Activated CD4-positive, alpha-beta T cell treated with anti-CD3 and anti-CD28 coated beads, Interleukin-2, Interleukin-6, amounts not matched to agents 100 ng/mL and 50 ng/mL, durations not matched to agents 16 hours and 8 hours (primary cell): ENCODE data around the gene DNAH9.

ENCODE experiments used
- DNase-seq: peaks from one replicate; pipeline ENCODE4 v3.0.0-alpha.2; 2020

Gene DNAH9

DNA sequence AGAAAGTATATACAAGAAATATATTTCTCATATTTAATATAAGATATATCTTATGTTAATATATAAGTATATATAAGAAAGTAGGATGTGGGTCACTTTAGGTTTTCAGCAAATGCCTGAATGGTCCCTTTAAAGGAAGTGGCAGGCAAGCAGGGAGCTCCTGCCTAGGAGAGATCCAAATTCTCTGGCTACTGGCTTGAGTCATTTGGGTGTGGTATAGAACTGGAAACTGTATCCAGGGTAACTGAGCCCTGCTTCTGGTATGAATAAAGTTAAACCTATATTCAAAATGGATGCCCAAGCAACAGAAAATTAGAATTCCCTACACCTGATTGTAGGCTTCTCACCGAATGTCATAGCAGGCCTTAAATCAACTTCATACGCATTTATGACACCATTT lies 254.6 kb downstream of the DNAH9 start:
- DNase-seq, result no peak

DNA sequence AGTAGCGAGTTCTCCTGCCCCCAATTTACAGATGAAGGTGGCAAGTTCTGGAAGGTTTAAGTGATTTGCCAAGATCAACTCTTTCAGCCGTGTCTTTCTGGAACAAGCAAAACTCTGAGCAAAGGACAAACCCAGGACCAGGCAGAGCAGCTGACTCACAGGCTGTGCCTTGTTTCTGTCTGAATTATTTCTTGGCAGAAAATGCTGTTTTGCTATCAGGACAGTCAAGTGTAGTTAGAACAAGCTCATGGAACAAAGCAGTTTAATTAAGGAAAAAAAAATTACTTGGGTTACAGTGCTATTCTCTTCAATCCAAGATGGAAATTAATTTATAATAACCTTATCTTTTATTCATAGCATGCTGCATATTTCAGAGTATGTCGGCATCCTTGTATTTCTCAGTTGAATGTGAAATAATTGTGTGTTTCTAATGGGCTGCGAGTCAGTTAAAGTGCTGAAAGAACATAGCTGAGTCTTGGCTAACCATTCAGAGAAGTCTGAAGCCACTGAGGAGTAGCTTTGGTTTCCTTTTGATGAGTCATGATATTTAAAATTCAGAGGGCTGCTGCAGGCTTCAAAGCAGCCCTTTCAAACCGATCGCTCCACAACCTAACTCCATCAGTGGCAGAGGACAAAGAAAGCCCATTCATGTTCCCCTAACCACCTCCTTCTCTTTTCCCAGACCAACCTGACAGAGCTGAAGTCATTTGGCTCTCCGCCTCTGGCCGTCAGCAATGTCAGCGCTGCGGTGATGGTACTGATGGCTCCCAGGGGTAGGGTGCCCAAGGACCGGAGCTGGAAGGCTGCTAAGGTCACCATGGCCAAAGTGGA lies 255.3 kb downstream of the DNAH9 start:
- no peak for DNase-seq

DNA sequence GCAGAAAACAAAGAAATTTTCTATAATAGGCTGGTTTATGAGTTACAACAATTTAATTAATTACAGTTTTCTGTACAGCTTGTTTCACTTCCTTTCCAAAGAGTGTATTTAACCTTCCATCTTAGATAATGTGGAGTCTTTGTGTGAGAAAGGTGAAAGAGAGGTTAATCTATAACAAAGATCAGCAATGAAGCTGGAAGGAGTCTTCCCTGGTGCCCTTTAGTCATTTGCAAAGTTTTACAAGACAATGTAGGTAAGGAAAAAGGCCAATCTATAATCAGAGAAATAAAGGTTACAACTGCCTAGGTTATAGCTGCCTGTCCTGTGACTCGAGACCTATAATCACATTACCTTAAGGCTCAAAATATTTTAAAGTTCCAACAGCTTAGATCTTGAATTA lies 257.0 kb downstream of the DNAH9 start:
- DNase-seq, result no peak

DNA sequence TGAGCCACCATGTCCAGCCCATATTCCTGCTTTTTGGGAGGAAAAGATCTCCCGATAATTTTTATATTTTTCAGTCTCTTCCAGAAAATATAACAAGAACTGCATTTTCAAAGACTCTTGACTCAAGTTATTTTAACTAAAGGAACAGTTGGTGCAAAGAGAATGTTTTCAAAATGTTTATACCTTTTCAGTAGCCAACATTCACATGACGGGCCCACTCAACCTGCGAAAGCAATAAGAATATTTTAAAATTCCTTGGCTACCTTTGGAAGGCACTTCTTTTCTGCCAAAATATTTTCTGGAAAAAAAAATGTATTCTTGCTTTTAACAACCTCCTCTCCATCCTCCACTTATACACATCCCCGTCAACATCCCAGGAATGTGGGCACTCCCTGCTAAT lies 258.7 kb downstream of the DNAH9 start:
- no peak for DNase-seq

DNA sequence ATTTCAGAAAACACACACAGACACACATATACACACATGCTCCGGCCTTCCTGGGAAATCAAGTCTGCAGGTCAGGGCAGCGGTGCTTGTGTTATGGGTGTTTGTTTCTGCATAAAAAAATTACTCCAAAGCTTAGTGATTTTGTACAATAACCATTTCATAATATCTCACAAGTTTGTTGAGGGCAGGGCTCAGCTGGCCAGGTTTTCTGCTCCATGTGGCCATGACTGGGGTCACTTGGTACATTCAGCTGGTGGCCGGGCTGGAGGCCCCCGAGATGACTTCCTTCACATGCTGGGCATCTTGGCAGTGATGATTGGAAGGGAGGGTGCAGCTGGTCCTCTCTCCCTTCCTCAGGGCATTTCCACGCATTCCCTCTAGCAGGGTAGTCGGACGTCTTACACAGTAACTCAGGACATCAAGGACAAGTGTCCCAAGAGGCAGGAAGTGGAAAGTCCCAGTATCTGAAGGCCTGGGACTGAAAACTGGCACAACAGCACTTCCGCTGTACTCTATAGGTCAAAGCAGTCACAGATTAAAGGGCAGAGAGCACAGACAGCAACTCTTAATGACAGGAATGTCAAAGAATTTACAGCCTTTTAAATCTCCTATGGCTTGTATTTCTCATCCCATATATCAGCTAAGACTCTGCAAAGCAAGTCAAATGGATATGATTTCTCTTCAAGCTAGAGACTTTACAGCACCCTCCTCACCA lies 271.6 kb downstream of the DNAH9 start:
- no peak for DNase-seq

DNA sequence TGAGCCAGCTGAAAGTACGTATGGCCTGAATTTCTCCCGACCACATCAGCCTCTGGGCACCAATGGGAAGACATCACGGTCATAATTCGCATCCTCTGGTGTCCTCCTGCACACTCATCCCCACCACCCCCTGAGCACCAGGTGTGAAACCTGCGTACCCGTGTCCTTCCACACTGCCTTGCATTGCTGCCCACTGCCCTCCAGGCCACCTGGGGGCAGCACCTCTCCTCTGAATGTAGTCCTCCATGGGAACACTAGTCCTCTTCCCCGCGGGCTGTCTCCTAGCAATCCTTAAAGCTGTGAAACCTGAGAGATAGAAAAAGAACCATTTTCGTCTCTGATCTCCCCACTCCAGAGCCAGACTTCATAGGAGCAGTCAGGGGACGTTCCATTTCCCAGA lies 273.5 kb downstream of the DNAH9 start:
- no peak for DNase-seq

DNA sequence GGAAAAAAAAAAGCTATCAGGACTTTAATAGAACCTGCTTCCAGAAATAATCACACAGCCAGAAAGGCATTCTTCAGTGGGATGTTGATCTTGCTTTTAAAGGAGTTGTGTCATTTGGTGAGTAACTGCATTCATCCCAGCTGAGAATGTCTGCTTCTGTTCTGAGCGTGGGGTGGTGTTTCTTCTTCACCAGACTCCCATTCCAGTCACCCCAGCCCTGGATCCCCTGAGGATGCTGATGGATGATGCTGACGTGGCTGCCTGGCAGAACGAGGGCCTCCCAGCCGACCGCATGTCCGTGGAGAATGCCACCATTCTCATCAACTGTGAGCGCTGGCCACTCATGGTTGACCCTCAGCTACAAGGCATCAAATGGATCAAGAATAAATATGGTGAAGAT lies 276.5 kb downstream of the DNAH9 start:
- DNase-seq, result no peak

DNA sequence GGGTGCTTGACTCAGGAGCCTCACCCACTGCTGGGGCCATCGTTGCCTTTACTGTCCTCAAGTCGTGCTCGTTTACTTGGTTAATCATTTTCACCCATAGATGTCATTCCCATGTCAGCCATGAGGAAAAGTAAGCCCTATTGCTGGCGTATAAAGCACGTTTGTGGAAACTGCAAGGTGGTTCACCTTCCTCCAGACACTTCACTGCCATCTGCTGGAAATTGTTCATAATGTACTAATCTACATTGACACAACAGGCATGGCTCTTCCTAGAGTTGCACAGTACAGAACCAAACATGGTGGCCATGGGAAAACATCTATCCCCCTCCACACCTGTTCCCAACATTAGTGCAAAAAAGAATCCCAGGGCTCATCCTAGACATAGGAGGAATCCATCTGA lies 282.4 kb downstream of the DNAH9 start:
- peak; percentile 7 for DNase-seq

DNA sequence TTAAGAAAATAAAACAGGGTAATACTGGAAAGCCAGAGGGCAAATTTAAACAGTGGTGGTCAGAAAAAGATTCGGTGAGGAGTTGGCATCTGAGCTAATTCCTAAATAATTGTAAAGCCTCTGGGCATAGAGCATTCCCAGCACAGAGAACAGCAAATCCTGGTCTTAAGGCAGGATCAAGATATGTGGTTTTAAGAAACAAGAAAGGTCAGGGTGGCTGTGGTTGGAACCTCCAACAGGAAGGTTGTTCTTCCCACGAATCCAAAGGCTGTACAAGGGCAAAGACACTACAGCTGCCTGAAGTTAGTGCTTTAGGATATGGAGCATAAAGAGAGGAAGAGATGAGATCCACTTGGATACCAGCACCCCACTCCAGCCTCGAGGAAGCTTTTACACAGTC lies 284.4 kb downstream of the DNAH9 start:
- no peak for DNase-seq

DNA sequence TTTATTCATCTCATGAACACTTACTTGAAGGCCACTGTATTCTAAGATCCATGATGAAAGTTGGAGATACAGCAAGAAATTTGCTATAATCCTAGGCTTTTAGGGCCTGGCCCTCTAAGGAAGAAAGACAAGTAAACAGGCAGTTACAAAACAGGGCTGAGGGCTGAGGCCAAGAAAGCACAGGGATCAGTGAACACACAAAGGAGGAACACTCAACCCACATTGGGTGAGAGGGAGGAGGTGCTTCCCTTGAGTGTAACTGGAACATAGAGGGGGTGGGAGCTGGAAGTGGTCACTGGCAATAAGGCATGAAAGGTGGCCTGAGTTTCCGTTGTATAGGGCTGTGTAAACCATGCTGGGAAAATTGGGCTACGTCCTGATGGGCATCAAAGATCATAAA lies 286.8 kb downstream of the DNAH9 start:
- no peak for DNase-seq

DNA sequence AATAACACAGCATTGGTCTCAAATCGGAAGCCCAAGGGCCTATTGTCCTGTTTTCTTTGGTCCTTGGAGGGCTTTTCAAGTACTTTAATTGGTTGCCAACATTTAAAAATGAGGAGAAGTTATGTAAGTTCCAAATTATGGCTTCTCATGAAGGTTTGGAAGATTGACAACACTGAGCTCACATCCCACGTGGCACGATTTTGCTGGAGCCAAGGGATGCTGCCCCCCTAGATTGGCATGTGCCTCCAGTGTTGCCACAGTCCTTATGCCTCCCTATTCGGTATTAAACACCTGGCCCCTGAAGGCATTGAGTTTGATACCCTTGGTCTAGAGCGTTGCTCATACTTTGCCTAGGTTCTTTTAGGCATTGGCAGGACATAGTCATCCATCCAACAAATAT lies 291.0 kb downstream of the DNAH9 start:
- no peak for DNase-seq

DNA sequence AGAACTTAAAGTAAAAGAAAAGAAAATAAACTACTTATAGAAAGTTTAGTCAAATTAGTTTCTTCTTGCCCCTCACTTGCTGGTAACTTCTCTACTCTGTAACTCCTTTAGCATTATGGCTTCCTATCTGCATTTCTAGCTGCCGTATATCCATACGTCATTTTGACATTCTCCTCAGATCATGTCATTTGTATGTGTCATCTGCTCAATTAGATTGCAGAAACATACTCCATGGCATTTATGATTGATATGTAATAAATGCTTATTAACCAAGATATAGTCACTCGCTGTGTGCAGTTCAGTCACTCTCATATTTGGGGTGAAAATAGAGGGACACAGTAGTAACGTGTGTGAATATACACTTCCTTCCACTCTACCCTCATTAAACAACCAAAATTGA lies 295.6 kb downstream of the DNAH9 start:
- no peak for DNase-seq

DNA sequence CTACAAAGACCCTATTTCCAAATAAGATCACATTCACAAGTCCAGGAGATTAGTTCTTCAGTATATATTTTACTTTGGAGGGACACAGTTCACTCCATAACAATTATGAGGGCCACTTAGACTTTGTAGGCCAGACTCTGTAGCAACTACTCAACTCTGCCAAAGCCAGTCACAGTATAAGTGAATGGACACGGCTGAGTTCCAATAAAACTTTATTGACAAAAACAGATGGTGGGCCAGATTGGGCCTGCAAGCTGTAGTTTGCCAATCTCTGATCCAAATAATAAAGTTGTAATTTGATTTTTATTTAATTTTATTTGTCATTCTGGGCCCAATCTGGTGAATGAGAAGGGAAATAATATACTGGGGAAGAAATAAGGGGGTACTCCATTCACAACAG lies 297.9 kb downstream of the DNAH9 start:
- no peak for DNase-seq

DNA sequence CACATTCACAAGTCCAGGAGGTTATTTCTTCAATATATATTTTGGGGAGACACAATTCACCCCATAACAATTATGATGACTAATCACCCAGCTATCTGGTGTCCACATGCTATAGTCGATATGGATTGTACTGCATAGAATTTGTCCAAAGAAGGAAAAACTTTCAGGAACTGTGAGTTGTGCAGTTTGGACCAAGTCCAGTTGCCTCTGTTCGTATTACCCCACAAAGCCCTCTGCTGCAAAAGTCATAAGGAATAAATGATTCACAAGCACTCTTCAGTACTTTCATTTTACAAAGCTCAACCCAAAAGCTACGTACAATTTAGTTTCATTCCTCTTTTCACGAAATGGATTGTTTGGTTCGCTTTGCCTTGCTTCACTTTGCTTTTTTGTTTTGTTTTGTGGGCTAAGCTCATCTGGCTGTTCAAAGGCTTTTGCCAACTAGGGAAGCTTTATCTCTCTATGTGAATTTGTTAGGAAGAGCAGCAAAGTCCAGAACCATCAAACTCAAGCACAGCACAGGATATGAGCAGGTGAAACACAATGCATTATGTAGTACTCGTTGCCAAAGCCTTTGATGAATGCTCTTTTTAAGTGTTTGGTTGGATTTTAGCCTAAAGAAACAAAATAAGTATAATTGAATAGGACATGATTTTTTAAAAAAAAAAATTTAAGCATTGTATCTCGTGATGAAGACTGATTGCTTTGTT lies 300.4 kb downstream of the DNAH9 start:
- DNase-seq, result no peak

DNA sequence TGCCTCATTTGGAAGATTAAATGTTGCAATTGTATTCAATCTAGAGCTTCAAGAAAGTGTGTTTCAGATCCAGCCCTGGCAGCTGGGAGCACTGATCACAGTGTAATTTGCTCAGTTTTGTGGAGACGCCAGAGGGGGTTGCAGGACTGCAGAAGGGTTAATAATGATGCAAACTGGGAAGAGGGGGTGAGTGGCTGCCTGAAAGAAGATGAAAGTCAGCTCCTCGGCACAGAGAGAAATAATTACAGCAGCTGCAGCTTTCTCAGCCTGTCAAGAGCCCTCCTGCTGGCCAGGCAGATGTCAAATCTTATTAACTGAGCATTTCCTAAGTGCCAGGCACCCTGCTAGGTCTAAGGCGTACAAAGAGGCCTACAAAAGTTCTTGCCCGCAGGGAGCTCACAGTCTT lies 301.3 kb downstream of the DNAH9 start:
- no peak for DNase-seq

DNA sequence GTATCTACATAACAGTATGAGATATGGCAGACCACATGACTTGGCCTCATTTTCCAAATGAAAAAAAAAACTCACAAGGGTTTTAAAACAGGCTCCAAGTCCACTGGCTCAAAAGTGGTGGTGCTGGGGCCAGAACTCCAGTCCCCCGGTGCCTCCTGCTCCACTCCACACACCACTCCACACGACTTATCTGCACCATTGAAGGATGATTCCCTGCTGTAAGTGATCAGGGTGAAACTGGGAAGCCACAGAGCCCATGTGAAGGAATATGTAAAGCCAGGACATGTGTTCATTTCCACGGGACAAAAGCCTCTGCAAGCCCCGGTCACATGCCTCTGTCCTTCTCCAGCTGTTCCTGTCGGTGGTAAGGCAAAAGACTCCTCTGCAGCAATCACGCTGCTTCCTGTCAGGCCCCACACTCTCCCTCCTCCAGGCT lies 301.8 kb downstream of the DNAH9 start:
- DNase-seq, result no peak

DNA sequence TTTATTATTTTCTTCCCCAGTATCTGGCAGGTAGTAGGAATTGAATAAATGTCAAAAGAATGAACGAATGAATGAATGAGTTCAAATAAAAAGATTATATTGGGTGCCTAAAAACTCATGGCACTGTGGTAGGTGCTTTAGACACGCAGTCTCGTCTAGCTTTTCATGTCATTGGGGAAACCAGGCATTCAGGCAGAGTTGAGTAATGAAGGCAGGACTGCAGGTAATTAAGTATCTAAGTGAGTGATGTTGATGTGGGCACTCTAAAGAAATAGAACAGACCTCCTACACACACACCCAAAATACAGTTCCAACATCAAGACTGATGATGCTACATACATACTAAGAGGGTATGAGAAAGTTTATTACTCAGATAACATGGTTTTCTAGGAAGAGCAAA lies 302.4 kb downstream of the DNAH9 start:
- no peak for DNase-seq

DNA sequence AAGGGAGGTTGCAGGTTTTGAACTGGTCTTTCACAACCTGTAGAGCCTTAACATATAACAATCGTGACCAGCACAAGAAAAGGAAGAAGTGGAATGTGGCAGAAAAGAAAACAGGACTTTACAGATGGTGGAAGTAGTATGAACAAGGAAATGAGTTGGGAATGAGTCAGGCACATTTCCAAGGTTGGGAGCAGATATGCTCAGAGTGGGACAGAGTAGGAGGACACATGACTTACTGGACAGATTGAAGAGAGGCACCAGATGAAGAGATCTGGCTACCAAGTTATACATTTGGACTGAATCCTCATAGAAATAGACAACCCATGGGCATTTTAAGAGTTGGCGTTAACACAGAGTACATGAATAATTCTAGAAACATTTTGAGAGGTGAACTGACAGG lies 303.7 kb downstream of the DNAH9 start:
- DNase-seq, result no peak

DNA sequence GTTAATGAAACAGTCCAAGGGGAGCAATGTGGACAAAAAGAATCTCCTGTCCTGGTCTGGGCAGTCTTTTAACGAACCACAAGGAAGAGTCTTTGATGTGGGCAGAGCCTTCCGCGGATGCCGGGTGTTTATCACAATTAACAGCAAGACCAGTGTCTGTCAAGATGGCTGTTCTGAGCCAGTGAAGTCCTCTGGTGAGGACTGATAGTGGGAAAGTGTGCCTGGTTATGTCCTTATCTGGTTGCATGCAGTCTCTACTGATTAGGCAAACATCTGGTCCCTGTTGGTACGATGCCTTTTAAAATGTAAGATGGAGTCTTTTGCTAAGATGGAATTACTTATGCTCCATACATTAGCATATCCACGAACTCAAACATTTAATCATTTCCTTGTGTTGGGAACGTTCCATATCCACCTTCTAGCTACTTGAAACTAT lies 310.5 kb downstream of the DNAH9 start:
- no peak for DNase-seq

DNA sequence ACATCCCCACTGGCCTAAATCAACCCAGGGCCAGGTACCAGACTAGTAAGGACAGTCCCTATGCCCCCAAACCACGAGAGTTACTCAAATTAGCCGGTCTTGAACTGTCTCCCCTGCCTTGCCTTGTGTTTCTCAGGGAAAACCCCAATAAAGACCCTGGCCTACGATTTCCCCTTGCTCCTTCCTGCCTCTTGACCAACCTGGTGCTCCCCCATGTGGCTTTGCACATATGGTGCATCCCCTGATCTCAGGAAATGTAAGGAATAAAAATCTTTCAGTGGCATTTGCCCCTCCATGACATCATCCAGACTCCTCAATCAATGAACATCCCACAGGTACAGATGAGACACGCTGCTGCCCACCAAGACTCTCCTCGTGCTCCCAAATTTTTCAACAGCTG lies 311.1 kb downstream of the DNAH9 start:
- DNase-seq, result no peak

DNA sequence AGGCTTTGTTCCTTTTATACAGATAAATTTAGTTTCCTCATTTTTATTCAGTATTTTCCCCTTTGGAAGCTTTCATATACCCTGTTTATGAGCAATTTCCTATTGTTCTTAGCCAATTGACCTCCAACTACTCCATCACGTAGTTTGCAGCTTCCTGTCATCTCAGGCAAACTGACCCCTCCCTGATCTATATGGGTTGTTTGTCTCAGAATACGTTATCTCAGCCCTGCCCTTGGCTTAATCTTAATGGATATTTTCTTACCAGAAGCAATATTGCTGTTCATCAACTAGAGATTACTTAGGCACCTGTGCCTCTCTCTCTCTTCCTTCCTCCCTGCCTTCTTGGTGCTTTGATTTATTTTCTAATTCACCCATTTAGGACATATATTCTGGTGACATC lies 317.8 kb downstream of the DNAH9 start:
- no peak for DNase-seq

DNA sequence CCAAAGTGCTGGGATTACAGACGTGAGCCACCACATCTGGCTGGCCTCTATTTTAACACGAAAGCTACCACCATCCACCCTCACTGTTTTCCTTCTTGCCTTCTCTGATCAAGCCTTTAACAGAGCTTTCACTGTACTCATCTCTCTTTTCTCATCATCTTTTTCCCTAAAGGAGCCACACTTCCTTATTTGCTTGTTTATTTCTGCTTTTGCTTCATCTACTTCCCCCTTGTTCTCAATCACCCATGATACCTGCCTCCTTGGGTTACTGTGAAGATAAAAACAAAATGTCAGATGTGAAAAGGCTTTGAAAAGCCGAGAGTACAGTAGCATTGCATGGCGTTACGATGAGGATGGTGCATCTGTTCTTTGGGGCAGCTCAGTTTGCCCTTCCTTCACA lies 319.1 kb downstream of the DNAH9 start:
- no peak for DNase-seq

DNA sequence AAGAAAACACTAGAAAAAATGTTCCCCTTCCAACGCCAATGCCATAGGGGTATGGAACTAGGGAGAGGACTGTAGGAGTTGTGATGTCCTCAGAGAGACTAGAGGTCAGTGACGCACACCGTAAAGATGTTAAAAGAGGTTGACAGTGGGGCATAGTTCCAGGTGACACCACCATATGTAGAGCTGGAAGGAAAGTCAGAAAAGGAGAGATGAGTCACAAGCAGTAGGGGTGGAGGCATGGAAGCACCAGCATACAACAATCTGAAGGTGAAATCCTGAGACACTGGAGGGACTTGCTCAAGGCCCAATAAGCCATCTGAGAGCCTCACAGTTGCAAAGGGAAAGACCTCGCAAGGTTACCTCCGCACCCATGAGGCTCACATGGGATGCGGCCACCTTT lies 323.0 kb downstream of the DNAH9 start:
- DNase-seq, result no peak

DNA sequence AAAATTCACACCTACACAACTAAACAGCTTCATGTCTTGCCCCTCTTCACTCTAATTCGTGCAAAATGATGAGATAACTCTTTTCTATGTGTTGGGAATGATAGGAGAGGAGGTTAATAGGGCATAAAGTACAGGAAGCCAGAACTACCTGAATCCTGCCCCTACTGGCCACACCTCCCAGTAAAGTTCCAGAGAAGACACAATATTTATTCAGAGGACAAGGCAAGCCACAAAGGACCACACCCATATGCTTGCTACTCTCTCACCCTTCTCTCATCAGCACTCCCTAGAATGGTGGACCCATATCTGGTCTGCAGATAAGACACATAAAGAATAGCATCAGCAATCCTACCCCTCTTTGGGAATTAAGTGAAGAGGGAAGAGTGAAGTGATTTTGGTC lies 324.4 kb downstream of the DNAH9 start:
- DNase-seq, result no peak
